ENCODE measurements around the gene RASGRF2. TPM values are rescaled to one million over a fixed set of nuclear protein-coding genes. Genes with fewer than 3 reads are reported as not detected.

Gene RASGRF2
- total RNA-seq, 4 donors from 2014 or later = 3.3 to 26.4 (median 12.3) TPM

GRCh38 chr5:81242906-81243436, 282.8 kb downstream of the RASGRF2 start:
- TF ChIP-seq, protein P1, sequence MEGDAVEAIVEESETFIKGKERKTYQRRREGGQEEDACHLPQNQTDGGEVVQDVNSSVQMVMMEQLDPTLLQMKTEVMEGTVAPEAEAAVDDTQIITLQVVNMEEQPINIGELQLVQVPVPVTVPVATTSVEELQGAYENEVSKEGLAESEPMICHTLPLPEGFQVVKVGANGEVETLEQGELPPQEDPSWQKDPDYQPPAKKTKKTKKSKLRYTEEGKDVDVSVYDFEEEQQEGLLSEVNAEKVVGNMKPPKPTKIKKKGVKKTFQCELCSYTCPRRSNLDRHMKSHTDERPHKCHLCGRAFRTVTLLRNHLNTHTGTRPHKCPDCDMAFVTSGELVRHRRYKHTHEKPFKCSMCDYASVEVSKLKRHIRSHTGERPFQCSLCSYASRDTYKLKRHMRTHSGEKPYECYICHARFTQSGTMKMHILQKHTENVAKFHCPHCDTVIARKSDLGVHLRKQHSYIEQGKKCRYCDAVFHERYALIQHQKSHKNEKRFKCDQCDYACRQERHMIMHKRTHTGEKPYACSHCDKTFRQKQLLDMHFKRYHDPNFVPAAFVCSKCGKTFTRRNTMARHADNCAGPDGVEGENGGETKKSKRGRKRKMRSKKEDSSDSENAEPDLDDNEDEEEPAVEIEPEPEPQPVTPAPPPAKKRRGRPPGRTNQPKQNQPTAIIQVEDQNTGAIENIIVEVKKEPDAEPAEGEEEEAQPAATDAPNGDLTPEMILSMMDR (IDR thresholded peaks at IDR 0.05) = no peak
- TF ChIP-seq POLR2A (IDR thresholded peaks at IDR 0.05) = no peak
- no peaks in the 10 kb centered on the region for H3K4me1 ChIP-seq
- no peaks in the 10 kb centered on the region for H3K27me3 ChIP-seq

GRCh38 chr5:81244451-81244850, 284.3 kb downstream of the RASGRF2 start:
- no peak for DNase-seq
- TF ChIP-seq POLR2A (IDR thresholded peaks at IDR 0.05) = no peak
- TF ChIP-seq, protein P1 (IDR thresholded peaks at IDR 0.05) = no peak
- intact Hi-C loops (cut with DNase I; ENCODE audit: low total_unique reads) = no loop called here

More at GRCh38 chr5:81242906-81243436, 282.8 kb downstream of the RASGRF2 start:
- no peak overlapping the region for H3K4me3 ChIP-seq
- no peaks in the 10 kb centered on the region for H3K36me3 ChIP-seq
- H3K9me3 ChIP-seq = no peaks in the 10 kb centered on the region
- H3K27ac ChIP-seq = no peak overlapping the region
- intact Hi-C loops (cut with DNase I; ENCODE audit: low total_unique reads) = no loop called here
- DNase-seq = no peak

DNA sequence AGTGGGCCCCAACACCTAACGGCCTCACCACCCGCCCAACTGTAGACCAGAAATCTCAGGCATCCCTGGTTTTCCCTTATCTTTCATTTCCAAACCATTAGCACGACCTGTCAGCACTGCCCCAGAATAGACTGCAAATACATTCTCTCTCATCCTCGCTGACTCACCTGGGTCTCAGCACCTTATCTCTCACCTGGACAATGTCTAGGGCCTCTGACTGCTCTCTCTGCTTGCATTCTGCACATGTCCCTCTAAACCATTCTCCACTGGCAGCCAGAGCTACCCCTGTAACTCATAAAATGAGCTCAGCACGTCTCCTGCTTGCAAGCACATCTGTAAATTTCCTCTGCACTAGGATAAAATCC, 285.7 kb downstream of the RASGRF2 start:
- intact Hi-C loops (cut with DNase I; ENCODE audit: low total_unique reads) = no loop called here
- no peak for TF ChIP-seq POLR2A (IDR thresholded peaks at IDR 0.05)
- TF ChIP-seq, protein P1 (IDR thresholded peaks at IDR 0.05) = no peak
- no peak for DNase-seq
- H3K27ac ChIP-seq = peak overlapping the region in 1 of 2 donors; percentile 42
- H3K4me1 ChIP-seq = no peaks in the 10 kb centered on the region
- no peaks in the 10 kb centered on the region for H3K27me3 ChIP-seq
- no peak overlapping the region for H3K4me3 ChIP-seq
- no peaks in the 10 kb centered on the region for H3K9me3 ChIP-seq
- no peaks in the 10 kb centered on the region for H3K36me3 ChIP-seq

More at GRCh38 chr5:81244451-81244850, 284.3 kb downstream of the RASGRF2 start:
- Histone ChIP-seq H3K4me3 (no peak overlapping the region), H3K36me3 (no peaks in the 10 kb centered on the region), H3K27me3 (no peaks in the 10 kb centered on the region), H3K9me3 (no peaks in the 10 kb centered on the region), H3K4me1 (no peaks in the 10 kb centered on the region), H3K27ac (no peak overlapping the region)

- H3K36me3 ChIP-seq = no peaks in the 10 kb centered on the region
- H3K9me3 ChIP-seq = no peaks in the 10 kb centered on the region
- TF ChIP-seq POLR2A (IDR thresholded peaks at IDR 0.05) = no peak
- TF ChIP-seq, protein P1 (IDR thresholded peaks at IDR 0.05) = no peak
- H3K27ac ChIP-seq = peak overlapping the region in 1 of 2 donors; percentile 42
- no peak overlapping the region for H3K4me3 ChIP-seq
- H3K4me1 ChIP-seq = no peaks in the 10 kb centered on the region
- no peaks in the 10 kb centered on the region for H3K27me3 ChIP-seq
- intact Hi-C loops (cut with DNase I; ENCODE audit: low total_unique reads) = no loop called here
- DNase-seq = no peak
Measured at GRCh38 chr5:81246697-81247096, 286.5 kb downstream of the RASGRF2 start.

- H3K36me3 ChIP-seq = no peaks in the 10 kb centered on the region
- H3K27me3 ChIP-seq = no peaks in the 10 kb centered on the region
- DNase-seq = no peak
- no peaks in the 10 kb centered on the region for H3K4me1 ChIP-seq
- H3K27ac ChIP-seq = peak overlapping the region; percentile 10 to 18
- H3K4me3 ChIP-seq = no peak overlapping the region
- H3K9me3 ChIP-seq = no peaks in the 10 kb centered on the region
- intact Hi-C loops (cut with DNase I; ENCODE audit: low total_unique reads) = no loop called here
- TF ChIP-seq, protein P1 (IDR thresholded peaks at IDR 0.05) = no peak
- TF ChIP-seq POLR2A (IDR thresholded peaks at IDR 0.05) = no peak
Measured at GRCh38 chr5:81247441-81247972, 287.3 kb downstream of the RASGRF2 start.

All from uterus (tissue), 4 donors.